OCI-LY7 (cell line): ENCODE data around the gene XG.

Source experiments
- CTCF ChIP-seq: fragments of 200-600 bp; sonication (generic); conservative IDR thresholded peaks from 2 replicates; pipeline ENCODE4 v1.5.1; 2014; ENCODE audit warnings: mild to moderate bottlenecking, antibody characterized with exemption, low read length, moderate library complexity, mixed read lengths
- EZH2phosphoT487 ChIP-seq: fragments of 200-600 bp; sonication (generic); IDR thresholded peaks from 2 replicates; pipeline ENCODE4 v1.6.1; 2018; ENCODE audit warnings: low read depth, borderline replicate concordance, mild to moderate bottlenecking, mixed run types, antibody characterized with exemption, low read length, moderate library complexity, mixed read lengths

- TF ChIP-seq CTCF (no peak), EZH2phosphoT487 (no peak)
Measured at GRCh38 chrX:2710041-2710840, 41.6 kb upstream of the XG start.
